Measurements from ENCODE around the gene CX3CR1. TPM values are rescaled to one million over a fixed set of nuclear protein-coding genes. Genes with fewer than 3 reads are reported as not detected.
"Not testable (repeated sequence)": the region's sequence is repeated elsewhere in the genome, so short reads cannot be mapped to it uniquely, and the experiment has no call there.

Gene CX3CR1, protein sequence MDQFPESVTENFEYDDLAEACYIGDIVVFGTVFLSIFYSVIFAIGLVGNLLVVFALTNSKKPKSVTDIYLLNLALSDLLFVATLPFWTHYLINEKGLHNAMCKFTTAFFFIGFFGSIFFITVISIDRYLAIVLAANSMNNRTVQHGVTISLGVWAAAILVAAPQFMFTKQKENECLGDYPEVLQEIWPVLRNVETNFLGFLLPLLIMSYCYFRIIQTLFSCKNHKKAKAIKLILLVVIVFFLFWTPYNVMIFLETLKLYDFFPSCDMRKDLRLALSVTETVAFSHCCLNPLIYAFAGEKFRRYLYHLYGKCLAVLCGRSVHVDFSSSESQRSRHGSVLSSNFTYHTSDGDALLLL
- not detected in 2 replicates for total RNA-seq (2014; rRNA removed; shearing (Covaris generic))

DNA sequence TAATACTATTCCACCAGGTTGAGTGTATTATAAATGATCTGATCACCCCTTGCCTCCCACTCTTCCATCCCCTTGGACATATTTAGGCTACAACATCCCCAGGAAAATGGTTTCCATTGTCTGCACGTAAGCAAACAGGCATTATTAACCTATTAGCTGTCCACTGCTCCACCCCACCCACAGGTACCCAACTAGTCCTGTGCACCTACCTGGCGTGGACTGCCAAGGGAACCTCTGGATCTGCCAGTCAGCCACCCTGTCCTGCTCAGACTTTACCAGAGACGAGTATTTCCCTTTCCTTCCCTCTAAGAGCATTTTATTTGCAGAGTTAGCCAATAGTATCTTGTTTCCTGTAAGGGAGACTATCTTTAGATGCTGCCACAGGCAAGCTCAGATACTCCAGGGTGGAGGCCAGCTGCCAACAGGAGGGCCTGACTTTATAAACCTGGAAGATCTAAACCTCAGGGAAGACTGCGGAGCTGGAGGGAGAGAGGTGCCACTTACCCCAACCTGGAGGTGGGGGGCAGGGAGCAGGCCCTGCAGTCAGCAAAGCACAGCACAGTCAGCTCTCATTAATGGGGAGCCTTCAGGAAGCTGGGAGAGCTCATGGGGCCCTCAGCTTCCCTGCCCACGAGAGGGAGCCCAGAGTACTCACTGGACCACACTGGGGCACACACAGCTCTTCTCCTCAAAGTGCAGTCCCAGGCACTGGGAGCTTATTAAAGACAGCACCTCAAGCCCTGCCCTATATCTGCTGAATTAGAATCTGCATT is at the start of gene CX3CR1:
CX3CR1 (minus strand) TSS at position 292 of the 773 bp plus-strand sequence. CDS start 13,527 bp downstream, outside the sequence.
- no peak within 1 kb of the TSS for H3K4me3 ChIP-seq
- H3K27me3 ChIP-seq (replicated peaks) = no peaks in the 10 kb centered on the region
- no peaks in the 10 kb centered on the region for H3K36me3 ChIP-seq
- H3K27ac ChIP-seq = no peak within 1 kb of the TSS
- no peaks in the 10 kb centered on the region for H3K9me3 ChIP-seq (replicated peaks)
- H3K4me1 ChIP-seq (replicated peaks) = no peaks in the 10 kb centered on the region
- DNase-seq (ENCODE audit: low read depth in 1 of 2, low spot score in 2 of 2) = no peak

DNA sequence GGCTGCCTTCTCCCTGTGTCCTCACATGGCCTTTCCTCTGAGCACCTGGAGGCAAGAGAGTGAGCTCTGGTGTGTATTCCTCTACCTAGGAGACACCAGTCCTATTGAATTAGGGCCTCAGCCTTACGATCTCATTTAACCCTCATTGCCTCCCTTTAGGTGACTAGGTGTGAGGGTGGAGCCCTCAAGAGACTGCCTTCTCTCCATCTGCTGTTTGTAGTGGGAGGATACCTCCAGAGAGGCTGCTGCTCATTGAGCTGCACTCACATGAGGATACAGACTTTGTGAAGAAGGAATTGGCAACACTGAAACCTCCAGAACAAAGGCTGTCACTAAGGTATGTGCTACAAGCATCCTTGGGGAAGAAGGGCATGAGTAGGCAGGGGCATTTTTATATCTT is 49.7 kb upstream of the CX3CR1 start, which contains the start of gene CCR8:
CCR8 (plus strand) TSS at position 217 of the 400 bp plus-strand sequence. CDS start 2,623 bp downstream, outside the sequence.
- no peaks in the 10 kb centered on the region for H3K27me3 ChIP-seq (replicated peaks)
- no peaks in the 10 kb centered on the region for H3K9me3 ChIP-seq (replicated peaks)
- DNase-seq (ENCODE audit: low read depth in 1 of 2, low spot score in 2 of 2) = no peak
- H3K36me3 ChIP-seq = no peaks in the 10 kb centered on the region
- H3K4me3 ChIP-seq = no peak within 1 kb of the TSS
- no peak within 1 kb of the TSS for H3K27ac ChIP-seq
- no peaks in the 10 kb centered on the region for H3K4me1 ChIP-seq (replicated peaks)

DNA sequence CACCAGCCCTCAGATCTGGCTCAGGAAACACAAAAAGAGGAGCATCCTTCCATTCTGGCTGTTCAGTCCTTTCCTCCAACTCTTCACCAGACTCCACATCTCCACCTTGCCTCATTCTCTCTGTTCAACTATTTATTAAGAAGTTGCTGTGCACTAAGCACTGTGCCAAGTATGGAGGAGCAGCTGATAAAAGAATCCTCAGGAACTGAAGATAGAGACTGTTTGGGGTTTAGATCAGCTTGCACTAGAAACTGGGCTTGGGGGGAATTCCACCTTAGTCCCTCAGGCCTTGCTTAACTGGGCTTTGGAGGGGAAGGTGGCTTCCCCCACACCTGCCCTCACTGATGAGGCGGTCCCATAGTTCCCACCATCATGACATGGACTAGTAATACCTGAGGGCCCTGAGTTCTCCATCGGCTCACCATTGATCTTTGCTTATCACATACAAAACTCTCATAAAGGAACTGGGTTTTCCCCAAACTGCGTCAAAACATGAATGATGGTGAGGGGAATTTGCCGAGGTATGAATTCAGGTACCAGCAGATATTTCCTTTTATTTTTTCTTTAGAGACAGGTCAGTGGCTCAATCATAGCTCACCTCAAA is 48.0 kb upstream of the CX3CR1 start:
- no peaks in the 10 kb centered on the region for H3K36me3 ChIP-seq
- H3K9me3 ChIP-seq (replicated peaks) = no peaks in the 10 kb centered on the region
- no peak overlapping the region for H3K27ac ChIP-seq

DNA sequence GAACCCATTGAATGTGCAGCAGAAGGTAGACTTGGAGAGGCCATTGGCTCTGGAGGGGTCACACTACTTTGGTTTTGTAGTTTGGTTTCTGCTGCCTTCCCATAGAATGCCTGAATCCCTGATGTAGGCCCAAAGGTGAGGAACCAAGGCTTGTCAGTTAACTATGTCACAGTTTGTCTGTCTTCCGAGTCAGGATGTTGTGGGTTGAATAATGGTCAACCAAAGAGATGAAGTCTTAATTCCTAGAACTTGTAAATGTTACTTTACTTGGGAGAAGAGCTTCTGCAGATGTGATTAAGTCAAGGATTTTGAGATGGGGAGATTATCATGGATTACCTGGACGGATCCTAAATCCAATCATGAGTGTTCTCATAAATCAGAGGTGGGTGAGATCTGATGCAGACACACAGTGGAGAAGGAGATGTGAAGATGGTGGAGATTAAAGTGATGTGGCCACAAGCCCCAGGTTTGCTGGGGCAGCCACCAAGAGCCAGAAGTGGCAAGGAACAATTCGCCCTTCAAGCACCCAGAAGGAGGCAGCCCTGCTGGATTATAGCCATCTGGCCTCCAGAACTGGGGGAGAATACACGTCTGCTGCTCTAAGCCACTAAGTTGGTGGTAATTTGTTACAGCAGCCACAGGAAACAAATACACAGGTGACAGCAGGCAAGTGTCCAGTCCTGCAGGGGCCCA is 47.4 kb upstream of the CX3CR1 start:
- H3K27me3 ChIP-seq (replicated peaks) = no peaks in the 10 kb centered on the region
- no peaks in the 10 kb centered on the region for H3K36me3 ChIP-seq
- no peaks in the 10 kb centered on the region for H3K4me1 ChIP-seq (replicated peaks)
- H3K4me3 ChIP-seq = no peak overlapping the region
- no peaks in the 10 kb centered on the region for H3K9me3 ChIP-seq (replicated peaks)
- H3K27ac ChIP-seq = no peak overlapping the region
- DNase-seq (ENCODE audit: low read depth in 1 of 2, low spot score in 2 of 2) = no peak

More for the DNA sequence above, 48.0 kb upstream of the CX3CR1 start:
- no peak for DNase-seq (ENCODE audit: low read depth in 1 of 2, low spot score in 2 of 2)
- Histone ChIP-seq H3K4me3 (no peak overlapping the region), H3K27me3 (replicated peaks) (no peaks in the 10 kb centered on the region), H3K4me1 (replicated peaks) (no peaks in the 10 kb centered on the region)

DNA sequence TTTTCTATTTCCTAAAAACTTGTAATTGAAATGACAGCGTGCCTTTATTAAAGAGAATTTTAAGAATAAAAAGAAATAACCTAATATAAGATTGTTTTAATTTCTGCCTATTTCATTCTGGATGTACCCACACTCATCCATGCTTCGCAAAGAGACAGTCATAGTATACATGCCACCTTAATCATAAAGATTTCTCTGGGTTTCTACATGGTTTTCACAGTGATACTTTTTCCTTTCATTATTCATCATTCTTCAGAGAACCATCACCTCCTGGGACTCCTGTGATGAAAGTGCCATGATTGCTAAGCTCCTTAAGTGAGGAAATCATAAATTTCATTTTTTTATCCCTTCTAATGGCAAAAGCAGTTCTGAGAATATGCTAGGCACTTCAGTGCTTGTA is 45.4 kb upstream of the CX3CR1 start:
- Histone ChIP-seq H3K4me1 (replicated peaks) (no peaks in the 10 kb centered on the region), H3K4me3 (no peak overlapping the region), H3K27me3 (replicated peaks) (no peaks in the 10 kb centered on the region), H3K27ac (no peak overlapping the region), H3K9me3 (replicated peaks) (no peaks in the 10 kb centered on the region), H3K36me3 (no peaks in the 10 kb centered on the region)
- no peak for DNase-seq (ENCODE audit: low read depth in 1 of 2, low spot score in 2 of 2)

DNA sequence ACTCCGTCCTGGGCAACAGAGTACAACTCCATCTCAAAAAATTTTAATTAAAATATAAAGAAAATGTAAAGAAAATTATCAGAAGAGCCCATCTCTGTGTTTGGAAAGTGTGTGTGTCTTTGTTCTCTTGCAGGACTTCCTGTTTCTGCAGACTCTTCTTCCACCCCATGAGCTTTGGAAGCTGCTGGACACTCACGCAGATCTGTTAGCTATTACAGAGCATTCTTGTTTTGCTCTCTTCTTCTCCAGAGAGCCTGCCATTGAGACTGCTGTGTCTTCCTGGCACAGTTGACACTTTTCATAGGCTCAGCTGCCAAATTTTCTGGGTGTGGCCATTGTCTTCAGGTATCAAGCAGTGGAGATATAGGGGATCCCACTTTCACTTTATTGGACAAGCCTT is 43.7 kb upstream of the CX3CR1 start:
- Histone ChIP-seq H3K27me3 (replicated peaks) (no peaks in the 10 kb centered on the region), H3K4me3 (no peak overlapping the region), H3K36me3 (no peaks in the 10 kb centered on the region), H3K27ac (no peak overlapping the region), H3K9me3 (replicated peaks) (no peaks in the 10 kb centered on the region), H3K4me1 (replicated peaks) (no peaks in the 10 kb centered on the region)
- no peak for DNase-seq (ENCODE audit: low read depth in 1 of 2, low spot score in 2 of 2)

DNA sequence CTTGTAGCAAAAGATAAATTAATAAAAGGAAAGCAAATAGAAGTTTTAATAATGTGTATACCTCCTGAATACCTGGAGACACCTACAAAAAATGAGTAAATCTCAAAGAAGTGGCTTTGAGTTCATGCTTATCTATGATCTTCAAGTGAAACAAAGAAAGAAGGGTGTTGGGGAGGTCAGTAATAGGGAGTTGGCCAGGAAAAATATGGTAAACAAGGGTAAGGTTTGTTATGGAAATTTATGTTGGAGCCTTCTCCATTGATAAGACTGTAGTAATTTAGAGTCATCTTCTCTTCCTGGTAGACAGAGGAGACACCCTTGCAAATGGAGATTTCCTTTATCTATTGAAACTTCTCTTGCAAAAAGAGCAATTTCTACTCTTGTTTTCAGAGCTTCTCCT is 43.1 kb upstream of the CX3CR1 start:
- Histone ChIP-seq H3K4me3 (no peak overlapping the region), H3K4me1 (replicated peaks) (no peaks in the 10 kb centered on the region), H3K36me3 (no peaks in the 10 kb centered on the region), H3K9me3 (replicated peaks) (no peaks in the 10 kb centered on the region), H3K27me3 (replicated peaks) (no peaks in the 10 kb centered on the region), H3K27ac (no peak overlapping the region)
- no peak for DNase-seq (ENCODE audit: low read depth in 1 of 2, low spot score in 2 of 2)

DNA sequence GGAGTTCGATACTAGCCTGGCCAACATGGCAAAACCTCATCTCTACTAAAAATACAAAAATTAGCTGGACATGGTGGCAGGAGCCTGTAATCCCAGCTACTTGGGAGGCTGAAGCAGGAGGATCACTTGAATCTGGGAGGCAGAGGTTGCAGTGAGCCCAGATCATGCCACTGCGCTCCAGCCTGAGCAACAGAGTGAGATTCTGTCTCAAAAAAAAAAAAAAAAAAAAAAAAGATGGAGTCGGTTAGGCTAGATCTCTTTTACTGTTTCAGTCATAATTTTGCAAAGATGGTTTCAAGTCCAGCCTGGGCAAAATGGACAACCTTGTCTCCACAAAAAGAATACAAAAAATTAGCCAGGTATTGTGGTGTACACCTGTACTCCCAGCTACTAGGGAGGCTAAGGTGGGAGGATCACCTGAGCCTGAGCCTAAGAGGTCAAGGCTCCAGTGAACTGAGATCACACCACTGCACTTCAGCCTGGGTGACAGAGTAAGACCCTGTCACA is 42.4 kb upstream of the CX3CR1 start:
- H3K4me1 ChIP-seq (replicated peaks) = not testable (repeated sequence)

DNA sequence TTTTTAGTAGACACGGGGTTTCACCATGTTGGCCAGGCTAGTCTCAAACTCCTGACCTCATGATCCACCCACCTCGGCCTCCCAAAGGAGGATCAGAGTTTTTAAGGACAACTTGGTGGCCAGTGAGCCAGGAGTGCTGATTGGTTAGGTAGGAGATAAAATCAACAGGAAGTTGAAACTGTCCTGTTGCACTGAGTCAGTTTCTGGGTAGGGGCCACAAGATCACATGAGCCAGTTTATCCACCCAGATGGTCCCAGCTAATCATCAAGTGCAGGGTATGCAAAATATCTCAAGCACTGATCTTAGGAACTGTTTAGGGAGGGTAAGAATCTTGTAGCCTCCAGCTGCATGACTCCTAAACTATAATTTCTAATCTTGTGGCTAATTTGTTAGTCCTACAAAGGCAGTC is 41.7 kb upstream of the CX3CR1 start:
- H3K27ac ChIP-seq; H3K4me3 ChIP-seq; H3K4me1 ChIP-seq (replicated peaks); DNase-seq (ENCODE audit: low read depth in 1 of 2, low spot score in 2 of 2); H3K27me3 ChIP-seq (replicated peaks); H3K36me3 ChIP-seq; H3K9me3 ChIP-seq (replicated peaks): not testable (repeated sequence)

More for the DNA sequence above, 42.4 kb upstream of the CX3CR1 start:
- DNase-seq (ENCODE audit: low read depth in 1 of 2, low spot score in 2 of 2); H3K4me3 ChIP-seq; H3K9me3 ChIP-seq (replicated peaks); H3K27me3 ChIP-seq (replicated peaks); H3K36me3 ChIP-seq; H3K27ac ChIP-seq: not testable (repeated sequence)

DNA sequence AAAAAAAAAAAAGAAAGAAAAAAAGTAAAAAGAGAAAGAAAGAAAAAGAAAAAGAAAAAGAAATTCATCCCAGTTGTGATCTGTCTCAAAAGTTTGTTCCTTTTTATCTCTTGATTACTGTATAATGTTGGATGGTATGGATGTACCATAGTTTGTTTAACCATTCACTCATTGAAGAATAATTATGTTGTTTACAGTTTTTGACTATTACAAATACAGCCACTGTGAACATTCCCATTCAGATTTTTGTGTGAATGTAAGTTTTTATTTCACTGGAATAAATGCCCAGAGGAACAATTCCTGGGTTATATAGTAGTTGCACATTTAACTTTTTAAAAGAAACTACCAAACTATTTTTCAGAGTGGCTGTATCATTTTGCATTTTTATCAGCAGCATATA is 39.4 kb upstream of the CX3CR1 start:
- Histone ChIP-seq H3K36me3 (no peaks in the 10 kb centered on the region), H3K27me3 (replicated peaks) (no peaks in the 10 kb centered on the region), H3K9me3 (replicated peaks) (no peaks in the 10 kb centered on the region), H3K4me1 (replicated peaks) (no peaks in the 10 kb centered on the region), H3K27ac (no peak overlapping the region), H3K4me3 (no peak overlapping the region)
- DNase-seq (ENCODE audit: low read depth in 1 of 2, low spot score in 2 of 2) = no peak

DNA sequence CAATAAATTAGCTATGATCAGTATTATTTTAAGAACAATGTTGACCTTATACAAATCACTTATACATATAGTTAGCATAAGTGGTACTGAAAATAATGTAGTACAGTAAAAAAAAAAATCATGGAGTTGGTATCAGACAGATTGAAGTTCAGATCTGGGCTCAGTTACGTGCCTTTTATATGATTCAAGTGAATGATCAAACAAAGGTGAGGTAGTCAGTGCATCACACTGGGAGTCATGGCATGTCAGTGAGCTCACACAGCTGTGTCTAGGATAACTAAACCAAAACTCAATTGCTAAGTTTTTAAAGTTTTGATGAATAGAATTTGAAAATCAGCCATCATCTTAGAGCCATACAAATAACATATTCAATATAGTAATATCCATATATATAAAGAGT is 38.5 kb upstream of the CX3CR1 start:
- Histone ChIP-seq H3K4me3 (no peak overlapping the region), H3K9me3 (replicated peaks) (no peaks in the 10 kb centered on the region), H3K36me3 (no peaks in the 10 kb centered on the region), H3K27ac (no peak overlapping the region), H3K27me3 (replicated peaks) (no peaks in the 10 kb centered on the region), H3K4me1 (replicated peaks) (no peaks in the 10 kb centered on the region)
- DNase-seq (ENCODE audit: low read depth in 1 of 2, low spot score in 2 of 2) = no peak

DNA sequence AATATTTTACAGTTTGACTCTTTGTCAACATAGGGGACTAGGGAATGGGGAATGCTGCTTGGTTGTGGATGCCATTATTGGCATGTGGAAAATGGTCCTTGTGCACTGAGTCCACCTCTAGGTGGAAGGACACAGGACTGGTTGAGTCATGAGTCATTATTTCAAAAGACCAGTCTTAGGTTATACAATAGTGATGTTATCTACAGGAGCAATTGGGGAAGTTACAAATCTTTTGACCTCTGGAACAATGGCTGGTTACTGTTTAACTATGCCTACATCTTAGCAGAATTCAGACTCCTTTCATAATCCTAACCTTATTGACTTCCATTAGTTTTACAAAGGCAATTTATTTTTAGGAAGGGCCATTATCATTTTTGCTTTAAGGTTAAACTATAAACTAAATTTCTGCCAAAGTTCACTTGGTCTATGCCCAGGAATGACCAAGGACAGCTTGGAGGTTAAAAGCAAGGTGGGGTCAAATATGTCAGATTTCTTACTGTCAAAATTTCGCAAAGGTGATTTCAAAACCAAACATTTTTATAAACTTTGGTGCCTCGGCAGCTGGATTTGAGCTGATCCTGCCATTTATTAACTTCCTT is 37.8 kb upstream of the CX3CR1 start:
- Histone ChIP-seq H3K4me1 (replicated peaks) (no peaks in the 10 kb centered on the region), H3K27ac (no peak overlapping the region), H3K9me3 (replicated peaks) (no peaks in the 10 kb centered on the region), H3K27me3 (replicated peaks) (no peaks in the 10 kb centered on the region), H3K4me3 (no peak overlapping the region), H3K36me3 (no peaks in the 10 kb centered on the region)
- no peak for DNase-seq (ENCODE audit: low read depth in 1 of 2, low spot score in 2 of 2)

DNA sequence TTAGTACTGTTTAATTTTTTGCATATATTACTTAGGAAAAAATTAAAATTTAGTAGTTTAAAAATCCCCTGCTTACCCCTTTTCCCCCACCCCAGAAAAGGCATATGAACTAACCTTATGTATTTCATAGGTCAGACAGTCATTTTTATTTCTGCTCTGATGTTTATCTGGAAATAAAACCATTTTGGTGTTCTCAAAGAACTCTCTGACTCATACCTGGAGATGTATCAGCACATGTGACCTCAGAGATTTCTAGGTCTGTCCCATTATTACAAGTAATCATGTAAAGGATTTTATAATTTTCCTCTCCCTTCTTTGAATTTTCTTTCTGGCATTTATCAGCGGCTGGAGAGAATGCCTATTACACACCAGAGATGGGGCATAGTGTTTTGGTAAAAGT is 35.6 kb upstream of the CX3CR1 start:
- DNase-seq (ENCODE audit: low read depth in 1 of 2, low spot score in 2 of 2) = no peak
- H3K27me3 ChIP-seq (replicated peaks) = no peaks in the 10 kb centered on the region
- H3K27ac ChIP-seq = no peak overlapping the region
- H3K36me3 ChIP-seq = no peaks in the 10 kb centered on the region
- no peaks in the 10 kb centered on the region for H3K9me3 ChIP-seq (replicated peaks)
- no peak overlapping the region for H3K4me3 ChIP-seq
- no peaks in the 10 kb centered on the region for H3K4me1 ChIP-seq (replicated peaks)

Measured in SJSA1 (cell line).